Neural cell (in vitro differentiated cells): ENCODE data around the gene SCARB1. TPM values are rescaled to one million over a fixed set of nuclear protein-coding genes. Genes with fewer than 3 reads are reported as not detected.

Source experiments
- H2AFZ ChIP-seq: fragments of 200-600, 300-800 bp; sonication (generic), shearing (Covaris generic); 2 replicates; pipeline ENCODE4 v1.6.0; 2014; ENCODE audit warnings: low read depth, mild to moderate bottlenecking, antibody characterized with exemption, low read length, moderate library complexity
- H3F3A ChIP-seq: fragments of 200-600 bp; shearing (Covaris generic); 2 replicates; pipeline ENCODE4 v1.6.1; 2016; ENCODE audit warnings: mild to moderate bottlenecking, moderate library complexity, mixed read lengths, antibody characterized with exemption, low read length; ENCODE audit not compliant: insufficient read depth, poor library complexity, severe bottlenecking
- H3K27ac ChIP-seq: fragments of 200-600, 300-800 bp; sonication (generic), shearing (Covaris generic); 2 replicates; pipeline ENCODE4 v1.5.1; 2014; ENCODE audit warnings: mild to moderate bottlenecking, low read length, moderate library complexity
- H3K27me3 ChIP-seq: fragments of 300-800, 200-600 bp; sonication (generic), shearing (Covaris generic); 2 replicates; pipeline ENCODE4 v1.6.0; 2014; ENCODE audit warnings: mild to moderate bottlenecking, low read depth, low read length, moderate library complexity; ENCODE audit not compliant: insufficient read depth
- H3K36me3 ChIP-seq: fragments of 300-800, 200-600 bp; sonication (generic), shearing (Covaris generic); 2 replicates; pipeline ENCODE4 v1.5.1; 2014; ENCODE audit warnings: mild to moderate bottlenecking, antibody characterized with exemption, low read length, moderate library complexity; ENCODE audit not compliant: insufficient read depth
- H3K4me2 ChIP-seq: fragments of 300-800, 200-600 bp; sonication (generic), shearing (Covaris generic); 2 replicates; pipeline ENCODE4 v1.6.0; 2014; ENCODE audit warnings: mild to moderate bottlenecking, low read length
- H3K4me3 ChIP-seq: fragments of 300-800, 200-600 bp; sonication (generic), shearing (Covaris generic); 2 replicates; pipeline ENCODE4 v1.5.1; 2014; ENCODE audit warnings: mild to moderate bottlenecking, low read length, moderate library complexity
- H3K79me2 ChIP-seq: fragments of 200-600 bp; shearing (Covaris generic); replicated peaks from 2 replicates; pipeline ENCODE4 v1.6.0; 2014; ENCODE audit warnings: mild to moderate bottlenecking, low read length, moderate library complexity; ENCODE audit not compliant: insufficient read depth
- H3K9ac ChIP-seq: fragments of 300-800, 200-600 bp; sonication (generic), shearing (Covaris generic); 2 replicates; pipeline ENCODE4 v1.6.1; 2016; ENCODE audit warnings: mild to moderate bottlenecking, low read length, mixed read lengths
- H3K9me2 ChIP-seq: fragments of 200-600 bp; shearing (Covaris generic); 2 replicates; pipeline ENCODE4 v1.6.1; 2016; ENCODE audit warnings: mild to moderate bottlenecking, low read length, mixed read lengths; ENCODE audit not compliant: insufficient read depth
- H3K9me3 ChIP-seq: fragments of 200-600, 300-800 bp; sonication (generic), shearing (Covaris generic); 2 replicates; pipeline ENCODE4 v1.6.1; 2016; ENCODE audit warnings: mild to moderate bottlenecking, mixed run types, low read length, moderate library complexity, mixed read lengths
- H4K20me1 ChIP-seq: fragments of 200-600 bp; shearing (Covaris generic); 2 replicates; pipeline ENCODE4 v1.6.1; 2016; ENCODE audit warnings: mild to moderate bottlenecking, mixed run types; ENCODE audit not compliant: insufficient read depth
- EP300 ChIP-seq: fragments of 450-650 bp; conservative IDR thresholded peaks from 2 replicates; pipeline ENCODE4 v1.6.1; 2014; ENCODE audit warnings: antibody characterized with exemption, mild to moderate bottlenecking, moderate library complexity; ENCODE audit not compliant: poor library complexity, severe bottlenecking
- EZH2 ChIP-seq: fragments of 200-600, 300-800 bp; shearing (Covaris generic), sonication (generic); IDR thresholded peaks from 2 replicates; pipeline ENCODE4 v1.6.1; 2014; ENCODE audit warnings: antibody characterized with exemption, low read length, borderline replicate concordance, mild to moderate bottlenecking; ENCODE audit not compliant: insufficient read depth, poor library complexity, severe bottlenecking
- MXI1 ChIP-seq: fragments of 450-650 bp; conservative IDR thresholded peaks from 2 replicates; pipeline ENCODE4 v1.6.1; 2014; ENCODE audit warnings: antibody characterized with exemption, mild to moderate bottlenecking; ENCODE audit not compliant: poor library complexity, severe bottlenecking
- POLR2AphosphoS5 ChIP-seq: IDR thresholded peaks from 2 replicates; pipeline ENCODE4 v1.6.1; 2012
- RAD21 ChIP-seq: fragments of 450-650 bp; conservative IDR thresholded peaks from 2 replicates; pipeline ENCODE4 v1.6.1; 2014; ENCODE audit warnings: antibody characterized with exemption, mild to moderate bottlenecking, moderate library complexity
- SMC3 ChIP-seq: fragments of 450-650 bp; conservative IDR thresholded peaks from 2 replicates; pipeline ENCODE4 v1.6.1; 2014; ENCODE audit warnings: antibody characterized with exemption, mild to moderate bottlenecking, moderate library complexity; ENCODE audit not compliant: poor library complexity
- TAF1 ChIP-seq: IDR thresholded peaks from 2 replicates; pipeline ENCODE4 v1.6.1; 2012; ENCODE audit warnings: low read depth
- polyA plus RNA-seq: library from polyadenylated mRNA; depleted of rRNA; stranded (reverse); fragments of >200 nt; gene quantifications from 2 replicates; pipeline ENCODE4 v1.2.3, GENCODE V29; 2014
- TF ChIP-seq, protein P1 (sequence below): fragments of 450-650 bp; IDR thresholded peaks from 2 replicates; pipeline ENCODE4 v1.5.1; 2014; ENCODE audit warnings: antibody characterized with exemption, mild to moderate bottlenecking, moderate library complexity; ENCODE audit not compliant: poor library complexity, severe bottlenecking
- TF ChIP-seq, protein P2 (sequence below): IDR thresholded peaks from 2 replicates; pipeline ENCODE4 v1.6.1; 2012; ENCODE audit warnings: borderline replicate concordance

Gene SCARB1
- polyA plus RNA-seq, 1 donor from 2014 or later: 5.8 TPM

DNA sequence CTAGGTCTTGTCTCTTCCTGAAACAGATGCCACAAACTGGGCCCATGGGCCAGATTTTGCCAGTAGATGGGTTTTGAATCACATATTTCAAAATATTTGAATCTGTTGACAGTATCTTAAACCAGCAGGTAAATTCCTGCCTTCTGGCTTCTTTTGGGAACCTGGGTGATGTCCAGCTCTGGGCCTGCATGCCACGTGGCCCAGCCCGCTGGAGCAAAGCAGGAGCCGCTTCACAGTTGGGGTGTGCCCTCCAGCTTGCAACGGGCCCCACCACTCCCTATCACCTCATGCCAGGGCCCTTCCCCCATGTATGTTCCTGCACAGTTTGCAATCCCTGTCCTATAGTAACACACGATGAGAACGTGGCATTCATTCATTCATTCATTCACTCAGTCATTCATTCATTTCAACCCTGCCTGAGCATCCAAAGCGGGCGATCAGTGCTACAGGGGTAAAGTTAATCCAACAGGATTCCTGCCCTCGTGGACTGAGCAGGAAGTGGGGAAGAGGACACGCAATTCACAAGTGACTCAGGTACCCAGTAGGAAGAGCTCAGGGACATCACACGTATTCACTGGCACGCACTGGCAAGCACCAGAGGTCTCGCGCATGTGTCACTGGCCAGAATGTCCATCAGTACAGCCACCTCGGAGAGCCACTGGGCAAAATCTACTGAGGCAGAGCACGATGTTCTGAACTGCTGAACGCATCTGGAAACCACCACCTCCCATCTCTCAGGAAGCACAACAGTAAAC, 27.8 kb downstream of the SCARB1 start:
- Histone ChIP-seq H3K36me3 (no peaks in the 10 kb centered on the region), H2AFZ (no peak overlapping the region), H3K9me3 (no peaks in the 10 kb centered on the region), H3K79me2 (no peaks in the 10 kb centered on the region), H4K20me1 (no peaks in the 10 kb centered on the region), H3K9ac (no peak overlapping the region), H3F3A (no peaks in the 10 kb centered on the region), H3K27me3 (no peaks in the 10 kb centered on the region), H3K4me3 (no peak overlapping the region), H3K4me2 (no peak overlapping the region), H3K9me2 (no peaks in the 10 kb centered on the region), H3K27ac (no peak overlapping the region)
- TF ChIP-seq EZH2: no peak
- TF ChIP-seq TAF1: no peak
- TF ChIP-seq RAD21: no peak
- no peak for TF ChIP-seq MXI1
- TF ChIP-seq EP300: no peak
- TF ChIP-seq, protein P1, sequence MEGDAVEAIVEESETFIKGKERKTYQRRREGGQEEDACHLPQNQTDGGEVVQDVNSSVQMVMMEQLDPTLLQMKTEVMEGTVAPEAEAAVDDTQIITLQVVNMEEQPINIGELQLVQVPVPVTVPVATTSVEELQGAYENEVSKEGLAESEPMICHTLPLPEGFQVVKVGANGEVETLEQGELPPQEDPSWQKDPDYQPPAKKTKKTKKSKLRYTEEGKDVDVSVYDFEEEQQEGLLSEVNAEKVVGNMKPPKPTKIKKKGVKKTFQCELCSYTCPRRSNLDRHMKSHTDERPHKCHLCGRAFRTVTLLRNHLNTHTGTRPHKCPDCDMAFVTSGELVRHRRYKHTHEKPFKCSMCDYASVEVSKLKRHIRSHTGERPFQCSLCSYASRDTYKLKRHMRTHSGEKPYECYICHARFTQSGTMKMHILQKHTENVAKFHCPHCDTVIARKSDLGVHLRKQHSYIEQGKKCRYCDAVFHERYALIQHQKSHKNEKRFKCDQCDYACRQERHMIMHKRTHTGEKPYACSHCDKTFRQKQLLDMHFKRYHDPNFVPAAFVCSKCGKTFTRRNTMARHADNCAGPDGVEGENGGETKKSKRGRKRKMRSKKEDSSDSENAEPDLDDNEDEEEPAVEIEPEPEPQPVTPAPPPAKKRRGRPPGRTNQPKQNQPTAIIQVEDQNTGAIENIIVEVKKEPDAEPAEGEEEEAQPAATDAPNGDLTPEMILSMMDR: no peak
- TF ChIP-seq POLR2AphosphoS5: no peak
- TF ChIP-seq, protein P2, sequence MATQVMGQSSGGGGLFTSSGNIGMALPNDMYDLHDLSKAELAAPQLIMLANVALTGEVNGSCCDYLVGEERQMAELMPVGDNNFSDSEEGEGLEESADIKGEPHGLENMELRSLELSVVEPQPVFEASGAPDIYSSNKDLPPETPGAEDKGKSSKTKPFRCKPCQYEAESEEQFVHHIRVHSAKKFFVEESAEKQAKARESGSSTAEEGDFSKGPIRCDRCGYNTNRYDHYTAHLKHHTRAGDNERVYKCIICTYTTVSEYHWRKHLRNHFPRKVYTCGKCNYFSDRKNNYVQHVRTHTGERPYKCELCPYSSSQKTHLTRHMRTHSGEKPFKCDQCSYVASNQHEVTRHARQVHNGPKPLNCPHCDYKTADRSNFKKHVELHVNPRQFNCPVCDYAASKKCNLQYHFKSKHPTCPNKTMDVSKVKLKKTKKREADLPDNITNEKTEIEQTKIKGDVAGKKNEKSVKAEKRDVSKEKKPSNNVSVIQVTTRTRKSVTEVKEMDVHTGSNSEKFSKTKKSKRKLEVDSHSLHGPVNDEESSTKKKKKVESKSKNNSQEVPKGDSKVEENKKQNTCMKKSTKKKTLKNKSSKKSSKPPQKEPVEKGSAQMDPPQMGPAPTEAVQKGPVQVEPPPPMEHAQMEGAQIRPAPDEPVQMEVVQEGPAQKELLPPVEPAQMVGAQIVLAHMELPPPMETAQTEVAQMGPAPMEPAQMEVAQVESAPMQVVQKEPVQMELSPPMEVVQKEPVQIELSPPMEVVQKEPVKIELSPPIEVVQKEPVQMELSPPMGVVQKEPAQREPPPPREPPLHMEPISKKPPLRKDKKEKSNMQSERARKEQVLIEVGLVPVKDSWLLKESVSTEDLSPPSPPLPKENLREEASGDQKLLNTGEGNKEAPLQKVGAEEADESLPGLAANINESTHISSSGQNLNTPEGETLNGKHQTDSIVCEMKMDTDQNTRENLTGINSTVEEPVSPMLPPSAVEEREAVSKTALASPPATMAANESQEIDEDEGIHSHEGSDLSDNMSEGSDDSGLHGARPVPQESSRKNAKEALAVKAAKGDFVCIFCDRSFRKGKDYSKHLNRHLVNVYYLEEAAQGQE: no peak
- TF ChIP-seq SMC3: no peak

GRCh38 chr12:124834822-124835221, 28.8 kb downstream of the SCARB1 start:
- H3K9ac ChIP-seq: no peak overlapping the region
- H2AFZ ChIP-seq: no peak overlapping the region
- H3K27ac ChIP-seq: no peak overlapping the region
- H3K4me2 ChIP-seq: no peak overlapping the region
- H3K79me2 ChIP-seq: no peaks in the 10 kb centered on the region
- H3K4me3 ChIP-seq: no peak overlapping the region
- H3F3A ChIP-seq: no peaks in the 10 kb centered on the region
- H3K9me3 ChIP-seq: no peaks in the 10 kb centered on the region
- no peaks in the 10 kb centered on the region for H3K27me3 ChIP-seq
- H3K9me2 ChIP-seq: no peaks in the 10 kb centered on the region
- no peaks in the 10 kb centered on the region for H4K20me1 ChIP-seq
- TF ChIP-seq EZH2: no peak
- TF ChIP-seq TAF1: no peak
- no peak for TF ChIP-seq RAD21
- TF ChIP-seq, protein P2: no peak
- TF ChIP-seq, protein P1: no peak
- TF ChIP-seq SMC3: no peak
- no peak for TF ChIP-seq POLR2AphosphoS5
- TF ChIP-seq MXI1: no peak
- no peak for TF ChIP-seq EP300
- H3K36me3 ChIP-seq: no peaks in the 10 kb centered on the region
